ENCODE results near the gene FERD3L. TPM values are rescaled to one million over a fixed set of nuclear protein-coding genes. Genes with fewer than 3 reads are reported as not detected.

The FERD3L gene
- polyA plus RNA-seq, 1 donor = not detected

DNA sequence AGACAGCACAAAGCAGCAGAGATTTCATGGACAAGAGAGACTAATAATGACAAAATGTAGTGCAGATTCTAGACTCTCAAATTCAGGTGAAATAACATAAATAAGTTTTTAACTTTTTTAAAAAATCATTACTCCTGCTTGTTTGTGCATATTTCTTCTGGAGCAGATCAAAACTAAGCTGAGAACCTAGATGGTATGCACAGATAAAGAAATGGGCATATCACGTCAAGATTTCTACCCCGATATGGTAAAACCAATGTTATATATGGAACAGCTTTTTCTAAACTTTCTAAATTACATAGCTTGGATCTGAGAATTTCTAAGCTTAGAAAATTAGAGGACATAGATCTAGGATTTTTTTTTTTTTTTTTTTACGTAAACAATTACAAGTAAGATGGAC is 46.0 kb downstream of the FERD3L start:
- no peaks in the 10 kb centered on the region for H3K4me1 ChIP-seq (ENCODE audit: control insufficient read depth, insufficient read depth, low read length)
- H3K27ac ChIP-seq (ENCODE audit: low read length) = no peak overlapping the region
- no peaks in the 10 kb centered on the region for H3K36me3 ChIP-seq (ENCODE audit: control insufficient read depth, insufficient read depth, low read length)
- no peaks in the 10 kb centered on the region for H3K9me3 ChIP-seq (ENCODE audit: control insufficient read depth, low read depth, low read length)
- H3K4me3 ChIP-seq (ENCODE audit: low read length) = no peak overlapping the region
- peaks cover 10% of the 10 kb centered on the region for H3K27me3 ChIP-seq (ENCODE audit: control insufficient read depth, insufficient read depth, low read length)
- WGBS (ENCODE audit: insufficient coverage, low lambda C conversion rate) = 80% methylated on average over 2 of the region's 3 CpGs
- DNase-seq = no peak

DNA sequence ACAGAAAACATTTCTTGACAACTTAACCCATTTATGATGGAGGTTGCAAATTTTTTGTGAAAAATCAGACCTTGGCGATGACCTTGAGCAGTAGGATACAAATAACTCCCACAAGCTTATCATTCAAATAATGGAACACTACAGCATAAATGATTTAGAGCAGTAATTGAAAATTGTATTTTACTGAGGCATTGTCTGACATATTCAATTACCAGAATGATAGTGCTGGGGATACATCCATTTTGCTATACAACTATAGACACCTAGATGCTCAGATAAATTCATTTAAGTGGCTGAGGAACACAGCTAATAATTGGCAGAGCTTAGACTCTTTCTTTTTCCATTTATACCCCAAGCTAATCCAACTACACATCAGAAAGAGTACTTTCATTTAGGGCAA is 46.7 kb downstream of the FERD3L start:
- H3K4me1 ChIP-seq (ENCODE audit: control insufficient read depth, insufficient read depth, low read length) = no peaks in the 10 kb centered on the region
- 86% methylated on average over 1 of the region's 1 CpG for WGBS (ENCODE audit: insufficient coverage, low lambda C conversion rate)
- no peaks in the 10 kb centered on the region for H3K9me3 ChIP-seq (ENCODE audit: control insufficient read depth, low read depth, low read length)
- H3K4me3 ChIP-seq (ENCODE audit: low read length) = no peak overlapping the region
- H3K36me3 ChIP-seq (ENCODE audit: control insufficient read depth, insufficient read depth, low read length) = no peaks in the 10 kb centered on the region
- peaks cover 10% of the 10 kb centered on the region for H3K27me3 ChIP-seq (ENCODE audit: control insufficient read depth, insufficient read depth, low read length)
- no peak overlapping the region for H3K27ac ChIP-seq (ENCODE audit: low read length)
- no peak for DNase-seq

- no peaks in the 10 kb centered on the region for H3K4me1 ChIP-seq (ENCODE audit: control insufficient read depth, insufficient read depth, low read length)
Observed at GRCh38 chr7:19097165-19098055, 47.8 kb downstream of the FERD3L start.

GRCh38 chr7:19095353-19095860 is 49.8 kb downstream of the FERD3L start:
- Histone ChIP-seq H3K9me3 (ENCODE audit: control insufficient read depth, low read depth, low read length) (no peaks in the 10 kb centered on the region), H3K27me3 (ENCODE audit: control insufficient read depth, insufficient read depth, low read length) (no peaks in the 10 kb centered on the region), H3K4me1 (ENCODE audit: control insufficient read depth, insufficient read depth, low read length) (no peaks in the 10 kb centered on the region), H3K36me3 (ENCODE audit: control insufficient read depth, insufficient read depth, low read length) (no peaks in the 10 kb centered on the region), H3K27ac (ENCODE audit: low read length) (no peak overlapping the region), H3K4me3 (ENCODE audit: low read length) (no peak overlapping the region)
- no CpG with 5 or more reads among the region's 5 CpGs for WGBS (ENCODE audit: insufficient coverage, low lambda C conversion rate)
- DNase-seq = no peak

More at GRCh38 chr7:19097165-19098055, 47.8 kb downstream of the FERD3L start:
- DNase-seq = no peak
- no peak overlapping the region for H3K27ac ChIP-seq (ENCODE audit: low read length)
- peaks cover 4% of the 10 kb centered on the region for H3K27me3 ChIP-seq (ENCODE audit: control insufficient read depth, insufficient read depth, low read length)
- no peak overlapping the region for H3K4me3 ChIP-seq (ENCODE audit: low read length)
- H3K9me3 ChIP-seq (ENCODE audit: control insufficient read depth, low read depth, low read length) = no peaks in the 10 kb centered on the region
- no peaks in the 10 kb centered on the region for H3K36me3 ChIP-seq (ENCODE audit: control insufficient read depth, insufficient read depth, low read length)
- 94% methylated on average over 5 of the region's 9 CpGs for WGBS (ENCODE audit: insufficient coverage, low lambda C conversion rate)

Other genes with a start within 250 kb of the FERD3L start
- 0.61 TPM for gene TWIST1, start 27.8 kb downstream of the FERD3L start, polyA plus RNA-seq

All from large intestine (tissue), 3 donors.